ENCODE results near the gene PRKCA. TPM values are rescaled to one million over a fixed set of nuclear protein-coding genes. Genes with fewer than 3 reads are reported as not detected.

Gene PRKCA
- total RNA-seq, 1 donor = 60.5 TPM

DNA sequence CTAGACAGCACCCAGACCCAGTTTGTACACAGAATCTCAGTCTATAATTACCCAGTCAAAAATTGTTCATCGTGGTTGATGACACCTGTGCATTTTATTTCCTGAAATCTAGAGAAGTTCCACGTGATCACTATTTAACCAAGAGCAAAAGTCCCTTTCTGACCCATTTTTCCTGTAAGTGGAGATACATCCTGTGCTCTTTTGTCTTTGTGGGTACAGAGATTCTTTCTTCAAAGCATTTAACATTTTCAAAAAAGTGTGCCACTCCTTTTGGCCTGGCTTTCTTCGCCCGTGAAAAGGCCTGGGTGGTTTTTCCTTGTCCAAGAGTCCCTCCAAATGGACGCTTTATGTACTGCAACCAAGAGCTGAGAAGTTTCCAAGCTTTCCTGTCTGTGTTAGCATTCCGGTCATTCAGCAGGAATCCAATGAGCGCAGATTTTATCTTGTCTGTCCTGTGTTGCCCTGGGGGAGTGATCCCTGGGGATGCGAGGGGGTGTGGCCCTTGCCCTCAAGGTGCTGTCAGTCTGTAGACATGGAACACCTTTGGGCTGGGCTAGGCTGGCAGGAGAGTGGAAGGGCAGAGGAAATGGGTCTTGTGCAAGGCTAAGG is 371.4 kb downstream of the PRKCA start:
- H3K4me3 ChIP-seq (ENCODE audit: low read depth, low read length) = no peak overlapping the region
- DNase-seq (ENCODE audit: low read depth) = peak; percentile 73
- peak; percentile 79 for TF ChIP-seq CTCF (IDR thresholded peaks at IDR 0.05; ENCODE audit: insufficient read depth, low read depth, low read length)

- no peak overlapping the region for H3K4me3 ChIP-seq (ENCODE audit: low read depth, low read length)
- no peak for DNase-seq (ENCODE audit: low read depth)
- no peak for TF ChIP-seq CTCF (IDR thresholded peaks at IDR 0.05; ENCODE audit: insufficient read depth, low read depth, low read length)
These were observed 373.0 kb downstream of the PRKCA start for GRCh38 chr17:66675273-66675990.

GRCh38 chr17:66675991-66676371 is 373.6 kb downstream of the PRKCA start:
- peak; percentile 43 for DNase-seq (ENCODE audit: low read depth)
- no peak overlapping the region for H3K4me3 ChIP-seq (ENCODE audit: low read depth, low read length)
- no peak for TF ChIP-seq CTCF (IDR thresholded peaks at IDR 0.05; ENCODE audit: insufficient read depth, low read depth, low read length)

DNA sequence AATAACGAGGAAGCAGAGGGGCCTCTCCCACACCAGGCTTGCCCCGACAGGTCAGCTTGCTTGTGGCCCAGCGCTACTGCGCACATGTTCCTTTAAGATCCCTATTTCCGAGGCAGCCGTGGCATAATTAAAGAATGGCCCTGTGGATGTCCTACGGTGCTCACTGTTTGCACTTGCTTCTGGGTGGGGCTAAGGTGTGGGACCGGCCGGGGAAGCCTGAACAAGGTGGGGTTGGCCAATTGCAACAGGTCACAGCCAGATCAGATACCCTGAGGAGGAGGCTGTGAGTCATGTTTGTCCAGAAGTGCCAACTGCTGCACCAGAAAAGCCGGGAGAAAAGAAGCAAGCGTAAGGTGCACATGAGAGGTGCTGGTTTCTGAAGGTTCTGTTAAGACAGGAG is 374.0 kb downstream of the PRKCA start:
- no peak overlapping the region for H3K4me3 ChIP-seq (ENCODE audit: low read depth, low read length)
- no peak for DNase-seq (ENCODE audit: low read depth)
- no peak for TF ChIP-seq CTCF (IDR thresholded peaks at IDR 0.05; ENCODE audit: insufficient read depth, low read depth, low read length)

DNA sequence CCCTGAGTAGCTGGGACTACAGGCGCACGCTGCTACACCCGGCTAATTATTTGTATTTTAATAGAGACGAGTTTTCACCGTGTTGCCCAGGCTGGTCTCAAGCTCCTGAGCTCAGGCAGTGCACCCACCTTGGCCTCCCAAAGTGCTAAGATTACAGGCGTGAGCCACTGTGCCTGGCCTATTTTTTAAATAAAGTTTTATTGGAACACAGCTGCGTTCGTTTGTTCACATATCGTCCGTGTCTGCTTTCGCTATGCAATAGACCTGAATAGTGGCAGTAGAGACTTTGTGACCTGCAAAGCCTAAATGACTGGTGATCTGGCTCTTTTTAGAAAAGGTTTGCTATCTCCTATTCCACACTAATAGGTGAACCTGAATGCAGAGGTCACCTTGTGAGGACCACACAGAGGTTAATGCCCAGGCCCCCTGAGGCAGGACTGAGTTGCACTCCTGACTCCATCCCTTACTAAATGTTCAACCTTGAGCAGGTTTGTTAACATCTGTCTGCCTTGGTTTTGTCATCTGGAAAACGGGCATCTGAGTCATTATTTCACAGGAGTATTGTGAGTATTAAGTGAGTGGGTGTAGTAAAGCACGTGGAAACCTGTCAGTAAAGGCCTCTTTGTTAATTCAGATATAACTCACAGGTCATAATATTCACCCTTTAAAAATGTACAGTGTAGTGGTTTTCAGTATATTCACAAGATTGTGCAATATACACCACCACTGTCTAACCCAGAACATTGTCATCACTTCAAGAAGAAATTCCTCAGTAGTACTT is 375.0 kb downstream of the PRKCA start:
- TF ChIP-seq CTCF (IDR thresholded peaks at IDR 0.05; ENCODE audit: insufficient read depth, low read depth, low read length) = no peak
- peak; percentile 60 for DNase-seq (ENCODE audit: low read depth)
- no peak overlapping the region for H3K4me3 ChIP-seq (ENCODE audit: low read depth, low read length)

DNA sequence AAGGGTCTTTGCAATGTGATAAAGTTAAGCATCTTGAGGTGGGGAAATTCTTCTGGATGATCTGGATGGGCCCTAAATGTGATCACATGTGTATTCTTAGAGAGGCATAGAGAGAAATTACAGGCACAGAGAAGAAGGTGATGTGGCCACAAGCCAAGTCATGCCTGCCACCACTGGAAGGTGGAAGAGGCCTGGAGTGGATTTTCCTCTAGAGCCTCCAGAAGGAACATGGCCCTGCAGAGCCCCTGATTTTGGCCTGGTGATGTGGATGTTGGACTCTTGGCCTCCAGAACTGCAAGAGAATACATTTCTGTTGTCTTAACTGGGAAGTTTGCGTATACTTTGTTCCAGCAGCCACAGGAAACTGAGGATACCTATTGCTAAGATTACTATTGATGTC is 375.6 kb downstream of the PRKCA start:
- H3K4me3 ChIP-seq (ENCODE audit: low read depth, low read length) = no peak overlapping the region
- no peak for DNase-seq (ENCODE audit: low read depth)
- no peak for TF ChIP-seq CTCF (IDR thresholded peaks at IDR 0.05; ENCODE audit: insufficient read depth, low read depth, low read length)
